MM.1S (cell line): ENCODE data around the gene MLANA.

Experiments
- EZH2 ChIP-seq: fragments of 300-600 bp; sonication (generic); optimal IDR thresholded peaks from 2 replicates; pipeline ENCODE3; 2017; ENCODE audit warnings: low read depth, mild to moderate bottlenecking, antibody characterized with exemption, low read length, mixed read lengths
- EZH2phosphoT487 ChIP-seq: fragments of 300-600 bp; sonication (generic); IDR thresholded peaks from 2 replicates; pipeline ENCODE4 v1.6.1; 2018; ENCODE audit warnings: antibody characterized with exemption, low read length
- TF ChIP-seq, protein P1 (sequence below): fragments of 300-600 bp; sonication (generic); IDR thresholded peaks from 2 replicates; pipeline ENCODE4 v1.5.1; 2016; ENCODE audit warnings: antibody characterized with exemption, low read length, mixed read lengths

GRCh38 chr9:5951686-5952211 lies 61.1 kb downstream of the MLANA start:
- TF ChIP-seq EZH2phosphoT487 (no peak), EZH2 (no peak)
- TF ChIP-seq, protein P1, sequence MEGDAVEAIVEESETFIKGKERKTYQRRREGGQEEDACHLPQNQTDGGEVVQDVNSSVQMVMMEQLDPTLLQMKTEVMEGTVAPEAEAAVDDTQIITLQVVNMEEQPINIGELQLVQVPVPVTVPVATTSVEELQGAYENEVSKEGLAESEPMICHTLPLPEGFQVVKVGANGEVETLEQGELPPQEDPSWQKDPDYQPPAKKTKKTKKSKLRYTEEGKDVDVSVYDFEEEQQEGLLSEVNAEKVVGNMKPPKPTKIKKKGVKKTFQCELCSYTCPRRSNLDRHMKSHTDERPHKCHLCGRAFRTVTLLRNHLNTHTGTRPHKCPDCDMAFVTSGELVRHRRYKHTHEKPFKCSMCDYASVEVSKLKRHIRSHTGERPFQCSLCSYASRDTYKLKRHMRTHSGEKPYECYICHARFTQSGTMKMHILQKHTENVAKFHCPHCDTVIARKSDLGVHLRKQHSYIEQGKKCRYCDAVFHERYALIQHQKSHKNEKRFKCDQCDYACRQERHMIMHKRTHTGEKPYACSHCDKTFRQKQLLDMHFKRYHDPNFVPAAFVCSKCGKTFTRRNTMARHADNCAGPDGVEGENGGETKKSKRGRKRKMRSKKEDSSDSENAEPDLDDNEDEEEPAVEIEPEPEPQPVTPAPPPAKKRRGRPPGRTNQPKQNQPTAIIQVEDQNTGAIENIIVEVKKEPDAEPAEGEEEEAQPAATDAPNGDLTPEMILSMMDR = no peak
